Mesendoderm (in vitro differentiated cells): ENCODE results near the gene CHML.

Source experiments
- DNase-seq: peaks from one replicate; pipeline ENCODE4 v3.0.0; 2013
- H2AK5ac ChIP-seq: 2 replicates; pipeline ENCODE4 v1.6.1; 2013; ENCODE audit warnings: low read length, inconsistent platforms
- H2BK120ac ChIP-seq: 2 replicates; pipeline ENCODE4 v1.6.1; 2013; ENCODE audit warnings: low read depth, mild to moderate bottlenecking, low read length, moderate library complexity, mixed read lengths
- H2BK15ac ChIP-seq: replicated peaks from 2 replicates; pipeline ENCODE4 v1.6.1; 2013; ENCODE audit warnings: low read depth, mild to moderate bottlenecking, moderate library complexity
- H2BK5ac ChIP-seq: 2 replicates; pipeline ENCODE4 v1.6.1; 2013; ENCODE audit warnings: low read length, inconsistent platforms
- H3K18ac ChIP-seq: 2 replicates; pipeline ENCODE4 v1.6.1; 2013; ENCODE audit warnings: mild to moderate bottlenecking, low read length, mixed read lengths
- H3K23ac ChIP-seq: one replicate; pipeline ENCODE4 v1.6.1; 2013; ENCODE audit warnings: low read length
- H3K27ac ChIP-seq: 2 replicates; pipeline ENCODE4 v1.5.1; 2013; ENCODE audit warnings: low read depth, mild to moderate bottlenecking, inconsistent platforms, low read length, moderate library complexity
- H3K27me3 ChIP-seq: 2 replicates; pipeline ENCODE4 v1.6.1; 2013; ENCODE audit warnings: low read length, control low read depth, mild to moderate bottlenecking, inconsistent platforms; ENCODE audit not compliant: insufficient read depth, poor library complexity
- H3K36me3 ChIP-seq: 2 replicates; pipeline ENCODE4 v1.6.1; 2013; ENCODE audit warnings: low read length, inconsistent platforms; ENCODE audit not compliant: control insufficient read depth, insufficient read depth
- H3K4ac ChIP-seq: one replicate; pipeline ENCODE4 v1.6.1; 2013; ENCODE audit warnings: low read depth, mild to moderate bottlenecking, low read length, moderate library complexity
- H3K4me1 ChIP-seq: 2 replicates; pipeline ENCODE4 v1.6.1; 2013; ENCODE audit warnings: low read depth, low read length, inconsistent platforms; ENCODE audit not compliant: control insufficient read depth
- H3K4me2 ChIP-seq: 2 replicates; pipeline ENCODE4 v1.6.1; 2013; ENCODE audit warnings: low read length
- H3K4me3 ChIP-seq: 2 replicates; pipeline ENCODE4 v1.5.1; 2013; ENCODE audit warnings: mild to moderate bottlenecking, low read length
- H3K56ac ChIP-seq: one replicate; pipeline ENCODE4 v1.6.1; 2013; ENCODE audit warnings: low read length
- H3K79me1 ChIP-seq: 2 replicates; pipeline ENCODE4 v1.6.1; 2013; ENCODE audit warnings: low read length, inconsistent platforms
- H3K79me2 ChIP-seq: 2 replicates; pipeline ENCODE4 v1.6.1; 2013; ENCODE audit warnings: mild to moderate bottlenecking, low read length; ENCODE audit not compliant: control insufficient read depth, insufficient read depth
- H3K9ac ChIP-seq: 2 replicates; pipeline ENCODE4 v1.6.1; 2013; ENCODE audit warnings: low read length, inconsistent platforms
- H4K5ac ChIP-seq: one replicate; pipeline ENCODE4 v1.6.1; 2013; ENCODE audit warnings: low read length
- H4K8ac ChIP-seq: one replicate; pipeline ENCODE4 v1.6.1; 2013; ENCODE audit warnings: low read depth, mild to moderate bottlenecking, control low read depth, low read length, moderate library complexity
- WGBS: extraction: QIAGEN DNeasy Blood & Tissue Kit; methylation state at CpG from one replicate; pipeline ENCODE4 v1.1.7; 2013; ENCODE audit warnings: low lambda C conversion rate, missing lambda C conversion rate; ENCODE audit not compliant: insufficient coverage; ENCODE audit errors: extremely low coverage; 5-methylcytosine and 5-hydroxymethylcytosine counted together

Gene CHML

DNA sequence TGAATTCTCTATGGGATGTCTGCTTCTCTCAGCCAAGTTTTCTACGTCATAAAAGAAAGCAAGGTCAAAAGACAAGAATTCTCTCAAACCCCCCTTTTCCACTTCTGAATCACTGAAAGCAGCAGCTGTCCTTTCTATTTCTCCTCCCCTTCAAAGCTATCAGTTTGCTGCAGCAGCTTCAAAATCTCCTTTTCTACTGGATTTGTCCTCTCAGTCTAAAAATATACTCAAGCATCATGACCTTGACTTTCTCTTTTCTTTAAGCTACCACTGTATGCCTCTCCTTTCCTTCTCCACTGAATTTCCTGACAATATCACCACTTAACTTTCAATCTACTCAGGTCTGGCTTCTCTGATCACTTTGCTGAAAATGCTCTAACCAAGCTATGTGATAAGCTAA, 13.8 kb upstream of the CHML start:
- H3K36me3 ChIP-seq, result no peaks in the 10 kb centered on the region
- H2BK120ac ChIP-seq, result no peak overlapping the region
- no peak overlapping the region for H3K56ac ChIP-seq
- no peak overlapping the region for H3K23ac ChIP-seq
- no peak overlapping the region for H4K8ac ChIP-seq
- no peaks in the 10 kb centered on the region for H3K79me1 ChIP-seq
- no peak overlapping the region for H2AK5ac ChIP-seq
- no peaks in the 10 kb centered on the region for H3K79me2 ChIP-seq
- no peak overlapping the region for H3K4ac ChIP-seq
- no peak overlapping the region for H4K5ac ChIP-seq
- no peak overlapping the region for H2BK5ac ChIP-seq
- no CpG with 5 or more reads among the region's 1 CpG for WGBS
- no peak overlapping the region for H2BK15ac ChIP-seq
- no peaks in the 10 kb centered on the region for H3K27me3 ChIP-seq
- H3K9ac ChIP-seq, result no peak overlapping the region
- DNase-seq, result no peak
- H3K4me2 ChIP-seq, result no peak overlapping the region
- no peaks in the 10 kb centered on the region for H3K4me1 ChIP-seq
- H3K4me3 ChIP-seq, result no peak overlapping the region
- no peak overlapping the region for H3K18ac ChIP-seq
- H3K27ac ChIP-seq, result no peak overlapping the region

DNA sequence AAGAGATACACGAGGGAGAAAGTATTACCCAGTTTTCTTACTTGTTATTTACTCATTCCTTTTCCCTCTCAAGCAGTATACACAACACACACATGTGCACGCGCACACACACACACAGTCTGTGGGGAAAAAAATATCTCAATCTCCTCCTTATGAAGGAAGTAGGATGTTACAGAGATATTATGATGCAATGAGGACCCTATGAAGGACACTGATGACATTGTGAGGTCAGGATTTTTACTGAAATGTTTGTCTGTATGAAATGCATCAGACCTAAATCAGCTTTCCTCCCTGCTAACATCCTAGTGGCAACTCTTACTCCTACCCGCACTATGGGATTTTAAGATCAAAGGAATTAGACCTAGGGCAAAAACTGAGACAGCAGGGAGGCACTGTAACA, 11.8 kb upstream of the CHML start, which contains the start of gene WDR64:
WDR64 (plus strand) TSS at position 270 of the 400 bp plus-strand sequence. CDS start 204 bp downstream, outside the sequence.
- no peak within 1 kb of the TSS for H2BK120ac ChIP-seq
- H3K4me3 ChIP-seq, result no peak within 1 kb of the TSS
- no peaks in the 10 kb centered on the region for H3K27me3 ChIP-seq
- H2BK5ac ChIP-seq, result no peak within 1 kb of the TSS
- WGBS, result no CpG with 5 or more reads among the region's 4 CpGs
- H2AK5ac ChIP-seq, result no peak within 1 kb of the TSS
- H3K23ac ChIP-seq, result no peak within 1 kb of the TSS
- no peaks in the 10 kb centered on the region for H3K79me2 ChIP-seq
- H4K5ac ChIP-seq, result no peak within 1 kb of the TSS
- H3K36me3 ChIP-seq, result no peaks in the 10 kb centered on the region
- no peak within 1 kb of the TSS for H2BK15ac ChIP-seq
- DNase-seq, result no peak
- H3K79me1 ChIP-seq, result no peaks in the 10 kb centered on the region
- no peak within 1 kb of the TSS for H3K18ac ChIP-seq
- H3K4me2 ChIP-seq, result no peak within 1 kb of the TSS
- H3K56ac ChIP-seq, result no peak within 1 kb of the TSS
- H3K9ac ChIP-seq, result no peak within 1 kb of the TSS
- no peaks in the 10 kb centered on the region for H3K4me1 ChIP-seq
- no peak within 1 kb of the TSS for H4K8ac ChIP-seq
- H3K27ac ChIP-seq, result no peak within 1 kb of the TSS
- H3K4ac ChIP-seq, result no peak within 1 kb of the TSS

DNA sequence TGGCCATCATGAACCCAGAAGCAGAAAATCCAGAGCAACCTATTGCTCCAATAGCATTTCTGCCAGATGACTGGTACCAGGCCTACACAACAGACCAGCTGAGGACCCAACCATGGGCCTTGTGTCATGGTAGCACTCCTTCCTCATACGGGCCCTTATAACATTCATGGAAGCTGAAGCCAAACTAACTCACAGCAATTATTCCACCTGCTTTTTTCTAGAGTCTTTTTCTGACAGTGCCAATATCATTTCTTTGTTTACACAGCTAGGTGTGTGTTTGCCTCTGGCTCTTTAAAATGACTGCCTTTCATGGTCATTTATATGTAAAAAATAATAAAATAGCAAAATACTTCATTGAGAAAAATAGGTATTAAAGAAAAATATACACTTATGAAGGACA, 8.0 kb upstream of the CHML start:
- WGBS, result no CpG with 5 or more reads among the region's 1 CpG

DNA sequence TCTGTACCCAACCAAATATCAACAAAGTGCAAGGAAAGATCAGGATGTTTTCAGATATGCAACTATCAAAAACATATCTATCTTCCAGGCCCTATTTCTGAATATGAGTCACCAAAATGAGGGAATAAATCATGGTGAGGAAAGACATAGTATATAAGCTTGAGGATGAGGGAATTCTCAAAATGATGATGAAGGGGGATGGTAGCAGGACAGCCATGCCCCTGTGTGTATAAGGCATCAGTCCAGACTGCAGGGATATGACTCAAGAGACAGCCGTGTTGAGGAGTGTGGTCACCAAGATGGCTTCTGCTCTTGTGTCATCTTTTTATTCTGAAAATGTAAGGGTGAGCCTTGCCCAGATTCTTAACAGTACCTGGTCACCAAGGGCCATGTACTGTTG, 7.5 kb upstream of the CHML start:
- H3K4me1 ChIP-seq, result no peaks in the 10 kb centered on the region
- no peak overlapping the region for H3K27ac ChIP-seq
- H2BK120ac ChIP-seq, result no peak overlapping the region
- no peak overlapping the region for H3K4me3 ChIP-seq
- no peak overlapping the region for H2BK5ac ChIP-seq
- no peak overlapping the region for H2BK15ac ChIP-seq
- no peaks in the 10 kb centered on the region for H3K79me1 ChIP-seq
- no peak for DNase-seq
- H3K9ac ChIP-seq, result no peak overlapping the region
- H3K36me3 ChIP-seq, result no peaks in the 10 kb centered on the region
- H4K8ac ChIP-seq, result no peak overlapping the region
- no peak overlapping the region for H4K5ac ChIP-seq
- H3K79me2 ChIP-seq, result no peaks in the 10 kb centered on the region
- no peak overlapping the region for H3K4ac ChIP-seq
- no peak overlapping the region for H2AK5ac ChIP-seq
- no peaks in the 10 kb centered on the region for H3K27me3 ChIP-seq
- H3K4me2 ChIP-seq, result no peak overlapping the region
- WGBS, result no CpG with 5 or more reads among the region's 1 CpG
- no peak overlapping the region for H3K18ac ChIP-seq
- H3K56ac ChIP-seq, result no peak overlapping the region
- no peak overlapping the region for H3K23ac ChIP-seq

More for the DNA sequence above, 8.0 kb upstream of the CHML start:
- H3K27ac ChIP-seq, result no peak overlapping the region
- H3K4me3 ChIP-seq, result no peak overlapping the region
- no peak for DNase-seq
- H3K18ac ChIP-seq, result no peak overlapping the region
- H2BK15ac ChIP-seq, result no peak overlapping the region
- no peak overlapping the region for H2BK120ac ChIP-seq
- no peaks in the 10 kb centered on the region for H3K79me1 ChIP-seq
- no peak overlapping the region for H3K4ac ChIP-seq
- no peaks in the 10 kb centered on the region for H3K4me1 ChIP-seq
- no peak overlapping the region for H2AK5ac ChIP-seq
- no peaks in the 10 kb centered on the region for H3K79me2 ChIP-seq
- no peaks in the 10 kb centered on the region for H3K36me3 ChIP-seq
- no peak overlapping the region for H4K8ac ChIP-seq
- H2BK5ac ChIP-seq, result no peak overlapping the region
- no peak overlapping the region for H3K9ac ChIP-seq
- H3K27me3 ChIP-seq, result no peaks in the 10 kb centered on the region
- no peak overlapping the region for H3K23ac ChIP-seq
- no peak overlapping the region for H4K5ac ChIP-seq
- no peak overlapping the region for H3K56ac ChIP-seq
- H3K4me2 ChIP-seq, result no peak overlapping the region

DNA sequence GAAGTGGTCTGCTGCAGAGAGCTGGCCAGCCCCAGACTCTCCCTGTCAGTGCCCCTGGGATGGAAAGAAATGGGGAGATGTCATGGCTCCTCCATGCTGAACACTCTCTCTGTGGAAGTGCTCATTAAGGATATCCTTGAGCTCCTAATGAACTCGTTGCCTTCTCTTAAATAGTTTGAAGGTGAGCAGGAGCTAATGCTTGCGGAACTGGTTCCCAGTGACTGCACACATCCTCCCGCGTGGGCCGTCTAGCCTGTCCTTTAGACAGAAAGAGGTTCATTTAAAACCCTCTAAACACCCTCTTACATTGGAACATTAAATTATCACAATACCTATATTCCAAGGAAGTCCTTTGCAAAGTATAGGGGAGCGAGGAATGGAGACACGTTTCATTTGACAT, 6.0 kb upstream of the CHML start:
- Histone ChIP-seq H2BK120ac (no peak overlapping the region), H3K4me1 (no peaks in the 10 kb centered on the region), H2AK5ac (no peak overlapping the region), H3K79me1 (no peaks in the 10 kb centered on the region), H3K4ac (no peak overlapping the region), H2BK5ac (no peak overlapping the region), H3K56ac (no peak overlapping the region), H2BK15ac (no peak overlapping the region), H3K4me3 (no peak overlapping the region), H4K5ac (no peak overlapping the region), H3K18ac (no peak overlapping the region), H3K36me3 (no peaks in the 10 kb centered on the region), H4K8ac (no peak overlapping the region), H3K23ac (no peak overlapping the region), H3K79me2 (no peaks in the 10 kb centered on the region), H3K4me2 (no peak overlapping the region), H3K27me3 (no peaks in the 10 kb centered on the region), H3K27ac (no peak overlapping the region), H3K9ac (no peak overlapping the region)
- no CpG with 5 or more reads among the region's 7 CpGs for WGBS
- no peak for DNase-seq

DNA sequence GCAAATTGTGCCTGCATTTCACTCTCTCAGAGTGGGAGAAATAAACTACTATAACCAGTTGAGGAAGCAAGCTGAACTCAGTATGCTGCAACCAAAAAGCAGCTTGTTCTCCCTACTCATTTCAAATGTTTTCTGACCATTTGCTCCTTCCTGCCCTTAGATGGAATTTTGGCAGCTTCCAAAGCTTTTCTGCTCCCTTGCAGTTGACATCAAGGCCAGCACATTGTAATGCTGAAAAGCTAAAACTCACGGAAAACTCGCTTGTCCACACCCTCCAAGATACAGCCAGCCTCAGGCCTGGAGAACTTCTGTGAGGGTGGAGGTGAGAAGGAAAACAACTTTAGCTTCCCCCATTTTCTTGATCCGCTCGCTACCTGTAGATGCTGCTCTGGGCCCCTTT, 5.0 kb upstream of the CHML start:
- Histone ChIP-seq H2BK15ac (no peak overlapping the region), H2AK5ac (no peak overlapping the region), H3K4me3 (no peak overlapping the region), H3K23ac (no peak overlapping the region), H3K79me1 (no peaks in the 10 kb centered on the region), H3K9ac (no peak overlapping the region), H3K79me2 (no peaks in the 10 kb centered on the region), H3K27ac (no peak overlapping the region), H2BK5ac (no peak overlapping the region), H2BK120ac (no peak overlapping the region), H3K36me3 (no peaks in the 10 kb centered on the region), H4K5ac (no peak overlapping the region), H3K4ac (no peak overlapping the region), H4K8ac (no peak overlapping the region), H3K18ac (no peak overlapping the region), H3K4me2 (no peak overlapping the region), H3K56ac (no peak overlapping the region), H3K4me1 (no peaks in the 10 kb centered on the region), H3K27me3 (no peaks in the 10 kb centered on the region)
- DNase-seq, result no peak
- no CpG with 5 or more reads among the region's 4 CpGs for WGBS
